ENCODE results near the gene KCNA3. TPM values are rescaled to one million over a fixed set of nuclear protein-coding genes. Genes with fewer than 3 reads are reported as not detected.

Gene KCNA3
- total and polyA plus RNA-seq, 9 of the 15 experiments (the other 6 are each of a cell fraction or from before 2014, with no cell fraction given) = not detected

DNA sequence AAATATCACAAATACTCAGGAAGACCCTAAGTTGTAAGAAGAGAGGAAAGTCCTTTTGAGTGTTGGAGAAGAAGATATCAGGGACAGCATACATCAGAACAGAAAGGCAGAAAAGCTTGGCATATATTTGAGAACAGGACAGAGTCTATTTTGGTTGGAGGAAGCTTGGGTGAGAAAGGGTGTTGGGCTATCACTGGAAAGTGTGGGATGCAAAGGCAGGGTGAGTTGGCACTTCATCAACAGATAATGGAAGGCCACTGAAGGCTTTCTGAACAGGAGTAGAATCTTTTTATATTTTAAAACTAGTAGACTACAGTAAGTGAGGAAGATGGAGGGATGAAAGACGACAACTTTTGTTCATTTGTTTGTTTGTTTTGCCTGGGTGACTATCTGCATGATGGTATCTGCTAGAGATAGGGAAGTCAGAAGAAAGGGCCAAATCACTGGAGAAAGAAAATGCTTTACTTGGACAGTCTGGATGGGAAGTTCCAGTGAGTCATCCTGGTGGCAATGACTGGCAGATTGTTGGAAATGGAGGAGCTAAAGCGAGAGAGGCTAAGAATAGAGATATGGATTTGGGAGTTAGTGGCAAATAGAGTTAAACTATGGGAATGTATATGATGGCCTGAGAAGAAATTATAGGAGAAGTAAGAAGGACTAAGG lies 34.9 kb downstream of the KCNA3 start:
- Histone ChIP-seq H3K9me3 (replicated peaks; ENCODE audit: control insufficient read depth, insufficient read depth, low read depth, low read length) (no peaks in the 10 kb centered on the region), H3K27ac (ENCODE audit: extremely low read depth, low read depth, low read length) (no peak overlapping the region), H4K20me1 (replicated peaks; ENCODE audit: control insufficient read depth, insufficient read depth, low read length) (no peaks in the 10 kb centered on the region), H3K4me2 (ENCODE audit: insufficient read depth, low read length) (no peak overlapping the region), H3K79me2 (ENCODE audit: control insufficient read depth, insufficient read depth, low read length) (no peaks in the 10 kb centered on the region), H3K36me3 (ENCODE audit: control insufficient read depth, insufficient read depth, low read length) (no peaks in the 10 kb centered on the region), H3K27me3 (ENCODE audit: control insufficient read depth in 2 of 2, insufficient read depth in 2 of 2, low read length in 2 of 2) (peaks cover 3 to 10% of the 10 kb centered on the region in 2 experiments), H3K9me1 (ENCODE audit: control insufficient read depth, insufficient read depth, low read length) (no peaks in the 10 kb centered on the region), H3K9ac (ENCODE audit: insufficient read depth in 1 of 2, low read depth in 2 of 2, low read length in 2 of 2) (no peak overlapping the region), H2AFZ (ENCODE audit: low read depth, low read length) (no peak overlapping the region), H3K4me3 (no peak overlapping the region), H3K4me1 (replicated peaks in 1 of 2; ENCODE audit: control insufficient read depth in 2 of 2, insufficient read depth in 2 of 2, low read length in 2 of 2) (no peaks in the 10 kb centered on the region)
- ChIA-PET POLR2A (interaction anchor here (1.1 kb wide), 1 partner anchor 97 kb away, joined by 3 read pairs; no protein-coding TSS in a partner anchor), CTCF (ENCODE audit: low intra/inter-chr PET ratio) (no interaction called here)
- intact Hi-C loops (cut with micrococcal nuclease) = no loop called here
- in situ Hi-C loops (cut with MboI) = loop anchor here (5.0 kb wide), 1 partner anchor 367 kb away; no protein-coding TSS in a partner anchor
- BruUV-seq (replicated peaks) = no TSS peak
- DNase-seq (ENCODE audit: extremely low read depth in 1 of 4, low spot score in 3 of 4) (no peak), ATAC-seq (no peak), FAIRE-seq (no peak)
- WGBS (ENCODE audit: insufficient coverage, low coverage, missing lambda C conversion rate) = 0% methylated on average over 2 of the region's 2 CpGs
- TF ChIP-seq PTBP1 (IDR thresholded peaks at IDR 0.05; ENCODE audit: low read depth, low read length) = no peak
- no peak for TF ChIP-seq U2AF1 (optimal IDR thresholded peaks at IDR 0.05; ENCODE audit: low read depth, low read length)
- TF ChIP-seq FOXJ2 (tag; IDR thresholded peaks at IDR 0.05) = peak; percentile 71
- TF ChIP-seq C11orf30 (IDR thresholded peaks at IDR 0.05; ENCODE audit: low read depth) = peak; percentile 20; the same call in 1 of the 2 replicates
- peak; percentile 78 for TF ChIP-seq MAFG (tag; conservative IDR thresholded peaks at IDR 0.05)
- no peak for TF ChIP-seq ZNF407 (IDR thresholded peaks at IDR 0.05; ENCODE audit: low read depth)
- no peak for TF ChIP-seq RBM39 (optimal IDR thresholded peaks at IDR 0.05; ENCODE audit: low read depth, low read length)
- TF ChIP-seq JUND (IDR thresholded peaks at IDR 0.05; ENCODE audit: borderline replicate concordance, low read depth, low read length) = no peak
- TF ChIP-seq JUND (tag; IDR thresholded peaks at IDR 0.05; ENCODE audit: borderline replicate concordance, low read depth, low read length) = 0 out of 3 replicates have a peak, but pooled peaks have one; percentile 32
- no peak for TF ChIP-seq TAF7 (tag; IDR thresholded peaks at IDR 0.05)
- TF ChIP-seq, protein P1, sequence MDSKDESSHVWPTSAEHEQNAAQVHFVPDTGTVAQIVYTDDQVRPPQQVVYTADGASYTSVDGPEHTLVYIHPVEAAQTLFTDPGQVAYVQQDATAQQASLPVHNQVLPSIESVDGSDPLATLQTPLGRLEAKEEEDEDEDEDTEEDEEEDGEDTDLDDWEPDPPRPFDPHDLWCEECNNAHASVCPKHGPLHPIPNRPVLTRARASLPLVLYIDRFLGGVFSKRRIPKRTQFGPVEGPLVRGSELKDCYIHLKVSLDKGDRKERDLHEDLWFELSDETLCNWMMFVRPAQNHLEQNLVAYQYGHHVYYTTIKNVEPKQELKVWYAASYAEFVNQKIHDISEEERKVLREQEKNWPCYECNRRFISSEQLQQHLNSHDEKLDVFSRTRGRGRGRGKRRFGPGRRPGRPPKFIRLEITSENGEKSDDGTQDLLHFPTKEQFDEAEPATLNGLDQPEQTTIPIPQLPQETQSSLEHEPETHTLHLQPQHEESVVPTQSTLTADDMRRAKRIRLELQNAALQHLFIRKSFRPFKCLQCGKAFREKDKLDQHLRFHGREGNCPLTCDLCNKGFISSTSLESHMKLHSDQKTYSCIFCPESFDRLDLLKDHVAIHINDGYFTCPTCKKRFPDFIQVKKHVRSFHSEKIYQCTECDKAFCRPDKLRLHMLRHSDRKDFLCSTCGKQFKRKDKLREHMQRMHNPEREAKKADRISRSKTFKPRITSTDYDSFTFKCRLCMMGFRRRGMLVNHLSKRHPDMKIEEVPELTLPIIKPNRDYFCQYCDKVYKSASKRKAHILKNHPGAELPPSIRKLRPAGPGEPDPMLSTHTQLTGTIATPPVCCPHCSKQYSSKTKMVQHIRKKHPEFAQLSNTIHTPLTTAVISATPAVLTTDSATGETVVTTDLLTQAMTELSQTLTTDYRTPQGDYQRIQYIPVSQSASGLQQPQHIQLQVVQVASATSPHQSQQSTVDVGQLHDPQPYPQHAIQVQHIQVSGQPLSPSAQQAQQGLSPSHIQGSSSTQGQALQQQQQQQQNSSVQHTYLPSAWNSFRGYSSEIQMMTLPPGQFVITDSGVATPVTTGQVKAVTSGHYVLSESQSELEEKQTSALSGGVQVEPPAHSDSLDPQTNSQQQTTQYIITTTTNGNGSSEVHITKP (IDR thresholded peaks at IDR 0.05; ENCODE audit: partially characterized antibody) = peak; percentile 26
